Hepatocyte (in vitro differentiated cells): Measurements from ENCODE around the gene TRAPPC11. TPM values are rescaled to one million over a fixed set of nuclear protein-coding genes. Genes with fewer than 3 reads are reported as not detected.

Experiments used
- DNase-seq: peaks from one replicate; pipeline ENCODE4 v3.0.0-alpha.2; 2016; ENCODE audit warnings: low spot score
- H2AFZ ChIP-seq: fragments of 200-600 bp; sonication (generic); 2 replicates; pipeline ENCODE4 v1.6.0; 2016; ENCODE audit warnings: antibody characterized with exemption, mild to moderate bottlenecking
- H3K27ac ChIP-seq: fragments of 200-600 bp; sonication (generic); 2 replicates; pipeline ENCODE4 v1.5.1; 2016; ENCODE audit warnings: mild to moderate bottlenecking
- H3K27me3 ChIP-seq: fragments of 200-600 bp; sonication (generic); 2 replicates; pipeline ENCODE4 v1.6.1; 2016
- H3K36me3 ChIP-seq: fragments of 200-600 bp; sonication (generic); replicated peaks from 2 replicates; pipeline ENCODE4 v1.5.1; 2016; ENCODE audit warnings: low read depth; ENCODE audit not compliant: insufficient read depth
- H3K4me1 ChIP-seq: fragments of 200-600 bp; sonication (generic); 2 replicates; pipeline ENCODE4 v1.5.1; 2016; ENCODE audit warnings: mild to moderate bottlenecking, moderate library complexity; ENCODE audit not compliant: insufficient read depth
- H3K4me2 ChIP-seq: fragments of 200-600 bp; sonication (generic); 2 replicates; pipeline ENCODE4 v1.6.0; 2016
- H3K4me3 ChIP-seq: fragments of 200-600 bp; sonication (generic); 2 replicates; pipeline ENCODE4 v1.5.1; 2016; ENCODE audit warnings: mild to moderate bottlenecking
- H3K79me2 ChIP-seq: fragments of 200-600 bp; sonication (generic); 2 replicates; pipeline ENCODE4 v1.6.0; 2017; ENCODE audit warnings: mild to moderate bottlenecking
- H3K9me2 ChIP-seq: fragments of 200-600 bp; sonication (generic); replicated peaks from 2 replicates; pipeline ENCODE4 v1.6.0; 2017; ENCODE audit warnings: mild to moderate bottlenecking; ENCODE audit not compliant: insufficient read depth
- H3K9me3 ChIP-seq: fragments of 200-600 bp; sonication (generic); 2 replicates; pipeline ENCODE4 v1.5.1; 2016; ENCODE audit warnings: low read depth, mild to moderate bottlenecking
- H4K20me1 ChIP-seq: fragments of 200-600 bp; sonication (generic); 2 replicates; pipeline ENCODE4 v1.6.0; 2016; ENCODE audit warnings: mild to moderate bottlenecking; ENCODE audit not compliant: insufficient read depth, poor library complexity, severe bottlenecking
- EZH2 ChIP-seq: fragments of 200-600 bp; sonication (generic); IDR thresholded peaks from 2 replicates; pipeline ENCODE4 v1.6.1; 2016; ENCODE audit warnings: antibody characterized with exemption, mild to moderate bottlenecking, borderline replicate concordance
- EZH2phosphoT487 ChIP-seq: fragments of 200-600 bp; sonication (generic); IDR thresholded peaks from one replicate; pipeline ENCODE4 v1.6.1; 2018; ENCODE audit warnings: antibody characterized with exemption, mild to moderate bottlenecking, low read depth, moderate library complexity; ENCODE audit not compliant: unreplicated experiment, severe bottlenecking
- WGBS: methylation state at CpG from one replicate; pipeline ENCODE4 v1.1.6; 2016; ENCODE audit warnings: low lambda C conversion rate; ENCODE audit errors: missing lambda C conversion rate; 5-methylcytosine and 5-hydroxymethylcytosine counted together
- polyA plus RNA-seq: library from polyadenylated mRNA; unstranded; fragments of >200 nt; fragmentation: Nextera tagmentation; extraction: Ambion mirVana; gene quantifications from 2 replicates; pipeline ENCODE4 v1.2.1, GENCODE V29; 2016
- total RNA-seq: library from RNA; depleted of rRNA; stranded (reverse); fragments of >200 nt; gene quantifications from 2 replicates; pipeline ENCODE4 v1.2.3, GENCODE V29; 2014
- TF ChIP-seq, protein P1 (sequence below): fragments of 200-600 bp; sonication (generic); IDR thresholded peaks from 2 replicates; pipeline ENCODE4 v1.5.1; 2016; ENCODE audit warnings: antibody characterized with exemption, mild to moderate bottlenecking; ENCODE audit not compliant: poor library complexity

Gene TRAPPC11
- total and polyA plus RNA-seq, 2 experiments from 2014 or later: 13.8 to 29.0 TPM

DNA sequence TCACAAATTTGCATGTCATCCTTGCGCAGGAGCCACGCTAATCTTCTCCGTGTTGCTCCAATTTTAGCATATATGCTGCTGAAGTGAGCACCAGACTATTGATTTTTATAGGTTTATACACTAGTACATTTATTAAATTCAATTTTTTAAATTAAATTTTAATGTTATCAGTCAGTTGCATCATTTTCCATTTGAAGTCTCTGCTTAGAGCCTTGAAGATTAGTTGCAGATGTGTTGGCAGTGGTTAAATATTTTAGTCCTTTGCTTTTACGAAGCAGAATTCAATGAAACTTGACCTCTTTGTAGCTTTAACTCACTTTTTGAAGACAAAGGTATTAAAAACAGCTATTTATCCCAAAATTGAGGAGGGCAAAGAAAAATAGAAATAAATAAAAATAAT lies 16.5 kb downstream of the TRAPPC11 start:
- Histone ChIP-seq H3K4me3 (no peak overlapping the region), H3K4me2 (no peak overlapping the region), H3K9me2 (no peaks in the 10 kb centered on the region), H3K79me2 (no peaks in the 10 kb centered on the region), H3K27me3 (no peaks in the 10 kb centered on the region), H3K9me3 (no peaks in the 10 kb centered on the region), H3K36me3 (no peaks in the 10 kb centered on the region), H3K4me1 (no peaks in the 10 kb centered on the region), H4K20me1 (no peaks in the 10 kb centered on the region), H2AFZ (no peak overlapping the region), H3K27ac (no peak overlapping the region)
- no peak for DNase-seq
- TF ChIP-seq, protein P1, sequence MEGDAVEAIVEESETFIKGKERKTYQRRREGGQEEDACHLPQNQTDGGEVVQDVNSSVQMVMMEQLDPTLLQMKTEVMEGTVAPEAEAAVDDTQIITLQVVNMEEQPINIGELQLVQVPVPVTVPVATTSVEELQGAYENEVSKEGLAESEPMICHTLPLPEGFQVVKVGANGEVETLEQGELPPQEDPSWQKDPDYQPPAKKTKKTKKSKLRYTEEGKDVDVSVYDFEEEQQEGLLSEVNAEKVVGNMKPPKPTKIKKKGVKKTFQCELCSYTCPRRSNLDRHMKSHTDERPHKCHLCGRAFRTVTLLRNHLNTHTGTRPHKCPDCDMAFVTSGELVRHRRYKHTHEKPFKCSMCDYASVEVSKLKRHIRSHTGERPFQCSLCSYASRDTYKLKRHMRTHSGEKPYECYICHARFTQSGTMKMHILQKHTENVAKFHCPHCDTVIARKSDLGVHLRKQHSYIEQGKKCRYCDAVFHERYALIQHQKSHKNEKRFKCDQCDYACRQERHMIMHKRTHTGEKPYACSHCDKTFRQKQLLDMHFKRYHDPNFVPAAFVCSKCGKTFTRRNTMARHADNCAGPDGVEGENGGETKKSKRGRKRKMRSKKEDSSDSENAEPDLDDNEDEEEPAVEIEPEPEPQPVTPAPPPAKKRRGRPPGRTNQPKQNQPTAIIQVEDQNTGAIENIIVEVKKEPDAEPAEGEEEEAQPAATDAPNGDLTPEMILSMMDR: no peak
- no peak for TF ChIP-seq EZH2phosphoT487
- TF ChIP-seq EZH2: no peak
- 66% methylated on average over 4 of the region's 4 CpGs for WGBS

DNA sequence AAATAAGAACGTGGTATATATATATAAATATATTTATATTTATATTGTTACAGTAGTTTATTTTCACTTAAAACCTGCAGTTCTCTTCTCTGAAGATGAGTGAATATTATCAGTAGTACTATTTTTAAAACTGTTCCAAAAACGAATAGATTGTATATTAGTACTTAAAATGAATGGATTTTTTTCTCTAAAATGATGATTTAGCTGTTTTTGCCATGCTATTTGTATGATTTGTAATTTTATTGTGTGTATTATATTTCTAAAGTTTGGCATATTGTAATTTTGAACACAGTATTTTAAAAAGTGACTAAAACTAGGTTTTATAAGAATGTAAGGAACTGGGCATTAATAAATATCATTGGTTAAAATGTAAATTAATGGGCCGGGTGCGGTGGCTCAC lies 22.0 kb downstream of the TRAPPC11 start:
- Histone ChIP-seq H3K27me3 (no peaks in the 10 kb centered on the region), H2AFZ (no peak overlapping the region), H3K4me1 (no peaks in the 10 kb centered on the region), H3K9me2 (no peaks in the 10 kb centered on the region), H3K36me3 (no peaks in the 10 kb centered on the region), H3K27ac (no peak overlapping the region), H3K9me3 (no peaks in the 10 kb centered on the region), H4K20me1 (no peaks in the 10 kb centered on the region), H3K79me2 (no peaks in the 10 kb centered on the region), H3K4me3 (no peak overlapping the region), H3K4me2 (no peak overlapping the region)
- TF ChIP-seq EZH2: no peak
- no peak for TF ChIP-seq EZH2phosphoT487
- TF ChIP-seq, protein P1: no peak
- 94% methylated on average over 4 of the region's 4 CpGs for WGBS
- DNase-seq: no peak

DNA sequence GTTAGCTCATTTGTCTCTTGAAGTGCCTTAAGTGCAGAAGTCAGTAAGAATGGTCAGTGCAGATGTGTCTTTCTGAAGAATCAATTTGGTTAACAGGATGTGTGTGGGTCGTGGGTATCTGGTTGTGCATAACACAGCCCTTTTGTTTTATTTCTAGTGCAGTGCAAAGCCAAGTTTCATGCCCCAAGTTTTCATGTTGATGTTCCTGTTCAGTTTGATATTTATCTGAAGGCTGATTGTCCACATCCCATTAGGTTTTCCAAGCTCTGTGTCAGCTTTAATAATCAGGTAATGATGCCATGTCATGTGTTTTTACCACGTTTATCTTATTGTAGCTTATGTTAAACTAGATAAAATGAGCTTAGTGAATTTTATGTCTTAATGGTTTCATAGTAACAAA lies 27.4 kb downstream of the TRAPPC11 start:
- no peaks in the 10 kb centered on the region for H3K27me3 ChIP-seq
- WGBS: 86% methylated on average over 2 of the region's 2 CpGs
- no peaks in the 10 kb centered on the region for H3K4me1 ChIP-seq
- no peak for DNase-seq
- no peak overlapping the region for H2AFZ ChIP-seq
- H3K27ac ChIP-seq: no peak overlapping the region
- H3K4me3 ChIP-seq: no peak overlapping the region
- H3K79me2 ChIP-seq: no peaks in the 10 kb centered on the region
- H3K9me2 ChIP-seq: no peaks in the 10 kb centered on the region
- H3K36me3 ChIP-seq: no peaks in the 10 kb centered on the region
- H3K9me3 ChIP-seq: no peaks in the 10 kb centered on the region
- H4K20me1 ChIP-seq: no peaks in the 10 kb centered on the region
- no peak for TF ChIP-seq EZH2
- TF ChIP-seq EZH2phosphoT487: no peak
- TF ChIP-seq, protein P1: no peak
- H3K4me2 ChIP-seq: no peak overlapping the region

DNA sequence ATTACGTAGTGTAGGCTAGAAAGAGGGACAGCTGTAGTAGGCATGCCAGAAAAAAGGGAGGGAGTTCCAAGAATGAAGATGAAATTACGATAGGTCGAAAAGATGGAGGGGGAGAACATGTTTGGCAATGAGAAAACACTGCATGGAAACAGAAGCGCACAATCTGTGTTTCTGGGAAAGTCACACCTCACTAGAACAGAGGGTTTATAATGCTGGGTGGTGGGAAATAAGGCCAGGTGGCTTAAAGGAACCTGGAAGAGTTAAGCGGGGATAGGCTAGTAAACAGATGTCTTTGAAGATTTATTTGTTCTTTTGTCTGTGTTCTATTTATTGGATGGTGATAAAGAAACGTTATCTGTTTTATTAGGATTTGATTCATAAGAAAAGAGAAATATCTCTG lies 29.1 kb downstream of the TRAPPC11 start:
- H3K4me2 ChIP-seq: no peak overlapping the region
- no peaks in the 10 kb centered on the region for H3K79me2 ChIP-seq
- H3K27me3 ChIP-seq: no peaks in the 10 kb centered on the region
- TF ChIP-seq, protein P1: no peak
- TF ChIP-seq EZH2: no peak
- no peak for TF ChIP-seq EZH2phosphoT487
- H3K27ac ChIP-seq: no peak overlapping the region
- no peaks in the 10 kb centered on the region for H3K9me3 ChIP-seq
- H3K4me3 ChIP-seq: no peak overlapping the region
- H3K36me3 ChIP-seq: no peaks in the 10 kb centered on the region
- H4K20me1 ChIP-seq: no peaks in the 10 kb centered on the region
- 63% methylated on average over 6 of the region's 6 CpGs for WGBS
- no peak for DNase-seq
- H3K9me2 ChIP-seq: no peaks in the 10 kb centered on the region
- no peaks in the 10 kb centered on the region for H3K4me1 ChIP-seq
- no peak overlapping the region for H2AFZ ChIP-seq
